ENCODE measurements around the gene GLUL. TPM values are rescaled to one million over a fixed set of nuclear protein-coding genes. Genes with fewer than 3 reads are reported as not detected.

Gene GLUL
- total RNA-seq, 3 donors from 2014 or later: 1,940 to 10,612 (median 2,824) TPM

- DNase-seq (ENCODE audit: low spot score in 2 of 2): no peak
- intact Hi-C loops (cut with DNase I; ENCODE audit: low total_unique reads): loop anchor here (10.0 kb wide), 1 partner anchor 1893 kb away; no protein-coding TSS in a partner anchor
- no peak for TF ChIP-seq POLR2AphosphoS5 (IDR thresholded peaks at IDR 0.05)
- no peak for TF ChIP-seq CTCF (IDR thresholded peaks at IDR 0.05)
- TF ChIP-seq POLR2A (IDR thresholded peaks at IDR 0.05): no peak
- no peaks in the 10 kb centered on the region for H3K27me3 ChIP-seq
- H3K4me3 ChIP-seq: no peak overlapping the region
- no peaks in the 10 kb centered on the region for H3K36me3 ChIP-seq
- no peaks in the 10 kb centered on the region for H3K4me1 ChIP-seq
- no peak overlapping the region for H3K27ac ChIP-seq
- no peaks in the 10 kb centered on the region for H3K9me3 ChIP-seq
Measured at GRCh38 chr1:182428043-182428442, 36.5 kb upstream of the GLUL start.

DNA sequence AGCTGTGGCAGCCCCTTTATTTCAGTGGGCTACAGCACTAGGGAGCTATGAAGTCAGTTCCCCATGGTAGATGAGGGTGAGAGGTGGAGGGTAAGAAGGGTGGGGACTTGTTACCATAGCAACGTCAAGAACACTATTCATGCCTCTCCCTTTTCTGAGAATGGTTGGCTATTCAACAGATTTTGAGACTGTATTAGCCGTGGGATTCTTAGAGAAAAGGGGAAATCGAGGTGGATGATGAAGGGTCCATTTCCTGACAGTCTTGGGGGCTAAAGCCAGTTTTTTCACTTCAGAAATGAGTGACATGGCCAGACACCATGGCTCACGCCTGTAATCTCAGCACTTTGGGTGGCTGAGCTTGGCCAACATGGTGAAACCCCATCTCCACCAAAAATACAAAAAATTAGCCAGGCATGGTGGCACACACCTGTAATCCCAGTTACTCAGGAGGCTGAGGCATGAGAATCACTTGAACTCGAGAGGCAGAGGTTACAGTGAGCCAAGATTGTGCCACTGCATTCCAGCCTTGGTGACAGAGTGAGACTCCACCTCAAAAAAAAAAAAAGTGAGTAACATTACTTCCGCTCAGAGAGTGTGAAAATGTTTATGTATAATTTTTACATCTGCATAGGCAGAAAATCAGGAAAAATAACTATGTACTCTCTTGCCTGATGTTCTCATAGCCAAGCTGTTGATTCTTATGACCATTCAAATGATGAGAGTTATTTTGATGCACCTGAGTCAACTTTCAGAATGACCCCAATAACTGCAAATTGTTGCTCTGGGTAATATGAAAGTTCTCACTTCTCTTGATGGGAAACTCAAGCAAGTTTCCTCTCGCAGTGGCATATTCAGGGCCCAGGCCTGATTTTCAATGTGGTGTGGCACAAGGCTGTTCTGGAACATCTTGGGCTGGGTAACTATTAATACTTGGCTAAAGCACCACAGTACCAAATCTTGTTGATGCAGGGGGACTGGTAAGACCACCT, 35.1 kb upstream of the GLUL start:
- no peaks in the 10 kb centered on the region for H3K36me3 ChIP-seq
- H3K4me1 ChIP-seq: no peaks in the 10 kb centered on the region
- no peak for DNase-seq (ENCODE audit: low spot score in 2 of 2)
- H3K27ac ChIP-seq: no peak overlapping the region
- H3K4me3 ChIP-seq: no peak overlapping the region
- TF ChIP-seq POLR2A (IDR thresholded peaks at IDR 0.05) (no peak), CTCF (IDR thresholded peaks at IDR 0.05) (no peak)
- H3K27me3 ChIP-seq: no peaks in the 10 kb centered on the region
- intact Hi-C loops (cut with DNase I; ENCODE audit: low total_unique reads): loop anchor here (10.0 kb wide), 1 partner anchor 1892 kb away; no protein-coding TSS in a partner anchor
- H3K9me3 ChIP-seq: no peaks in the 10 kb centered on the region

DNA sequence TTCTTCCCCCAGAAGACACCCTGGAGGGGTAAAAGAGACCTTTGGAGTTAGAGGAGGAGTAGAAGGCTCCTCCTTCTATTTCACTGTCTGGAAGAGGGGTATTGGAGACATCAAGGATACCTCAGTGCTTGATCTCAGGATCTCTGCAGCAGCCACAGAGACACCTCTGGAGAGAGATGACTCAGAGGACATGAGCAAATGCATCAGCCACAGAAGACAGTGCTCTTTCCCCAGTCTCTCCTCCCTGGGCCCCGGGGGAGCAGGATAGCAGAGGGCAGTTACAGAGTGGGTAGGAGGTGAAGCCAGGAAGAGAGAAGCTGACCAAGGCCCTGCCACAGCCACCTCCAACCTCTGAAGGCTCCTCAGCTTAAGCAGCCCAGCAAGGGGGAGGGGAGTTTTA, 24.2 kb upstream of the GLUL start:
- no peak overlapping the region for H3K4me3 ChIP-seq
- intact Hi-C loops (cut with DNase I; ENCODE audit: low total_unique reads): no loop called here

GRCh38 chr1:182413969-182414368, 22.4 kb upstream of the GLUL start:
- TF ChIP-seq POLR2AphosphoS5 (IDR thresholded peaks at IDR 0.05) (no peak), CTCF (IDR thresholded peaks at IDR 0.05) (no peak), POLR2A (IDR thresholded peaks at IDR 0.05) (no peak)
- Histone ChIP-seq H3K9me3 (no peaks in the 10 kb centered on the region), H3K27ac (no peak overlapping the region), H3K36me3 (no peaks in the 10 kb centered on the region), H3K27me3 (peaks cover 0 to 5% of the 10 kb centered on the region in 2 donors), H3K4me1 (no peaks in the 10 kb centered on the region), H3K4me3 (no peak overlapping the region)
- DNase-seq (ENCODE audit: low spot score in 2 of 2): no peak
- intact Hi-C loops (cut with DNase I; ENCODE audit: low total_unique reads): no loop called here

More for the DNA sequence above, 24.2 kb upstream of the GLUL start:
- Histone ChIP-seq H3K4me1 (no peaks in the 10 kb centered on the region), H3K9me3 (no peaks in the 10 kb centered on the region), H3K27ac (no peak overlapping the region), H3K36me3 (no peaks in the 10 kb centered on the region), H3K27me3 (peaks cover 0 to 5% of the 10 kb centered on the region in 2 donors)
- TF ChIP-seq CTCF (IDR thresholded peaks at IDR 0.05): no peak
- TF ChIP-seq POLR2A (IDR thresholded peaks at IDR 0.05): no peak
- no peak for TF ChIP-seq POLR2AphosphoS5 (IDR thresholded peaks at IDR 0.05)
- DNase-seq (ENCODE audit: low spot score in 2 of 2): no peak

- Histone ChIP-seq H3K4me3 (no peak overlapping the region), H3K9me3 (no peaks in the 10 kb centered on the region), H3K4me1 (no peaks in the 10 kb centered on the region), H3K27ac (no peak overlapping the region), H3K36me3 (no peaks in the 10 kb centered on the region), H3K27me3 (peaks cover 0 to 5% of the 10 kb centered on the region in 2 donors)
- no peak for TF ChIP-seq POLR2AphosphoS5 (IDR thresholded peaks at IDR 0.05)
- TF ChIP-seq CTCF (IDR thresholded peaks at IDR 0.05): no peak
- TF ChIP-seq POLR2A (IDR thresholded peaks at IDR 0.05): no peak
- intact Hi-C loops (cut with DNase I; ENCODE audit: low total_unique reads): no loop called here
- DNase-seq (ENCODE audit: low spot score in 2 of 2): no peak
Measured at GRCh38 chr1:182413486-182413885, 21.9 kb upstream of the GLUL start.

Data from breast epithelium (tissue), 4 donors.